Right lobe of liver (tissue), 4 donors: ENCODE results near the gene TRPM6.

Experiments used
- CTCF ChIP-seq, 4 donors: fragments of 200-600 bp in 3 of 4; fragments of 450-650 bp in 1 of 4; IDR thresholded peaks; one replicate each; pipeline versions ENCODE4 v1.5.1 to v1.8.0; 2016 to 2022; ENCODE audit warnings: antibody characterized with exemption in 4 of 4, mild to moderate bottlenecking in 2 of 4
- POLR2A ChIP-seq: fragments of 450-650 bp; IDR thresholded peaks from one replicate; pipeline ENCODE4 v1.6.1; 2017; ENCODE audit warnings: antibody characterized with exemption, mild to moderate bottlenecking
- donor health status: DM: no; HTN: no; CAD: no.
- donor health status: DM: no; HTN: no; CAD: no.
- donor health status: DM: no; HTN: yes; CAD: no.

DNA sequence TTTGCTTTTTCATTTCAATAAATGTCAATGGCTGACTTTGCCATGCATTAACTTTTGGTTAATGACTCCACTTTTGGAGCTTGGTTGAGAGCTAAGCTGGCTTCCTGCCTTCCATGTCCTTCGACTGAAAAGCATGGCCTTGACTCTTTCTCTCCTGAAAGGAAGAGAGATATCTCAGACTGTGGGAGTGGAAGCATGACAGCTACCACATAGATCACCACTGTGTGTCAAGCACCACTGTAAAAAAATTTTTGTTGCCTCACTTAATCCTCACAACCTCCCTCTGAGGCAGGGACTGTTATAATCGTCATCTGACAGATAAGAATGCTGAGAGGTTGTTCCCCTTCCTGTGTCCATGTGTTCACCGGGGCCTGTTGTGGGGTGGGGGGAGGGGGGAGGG, 205.8 kb downstream of the TRPM6 start:
- TF ChIP-seq CTCF (IDR thresholded peaks at IDR 0.05) (no peak), POLR2A (no peak)
